IPS-18c (cell line): ENCODE measurements around the gene XPOT.

Experiments
- H3K4me3 ChIP-seq: 2 replicates; pipeline ENCODE4 v1.7.0; 2013; ENCODE audit warnings: low read depth, mild to moderate bottlenecking, low read length, moderate library complexity; ENCODE audit not compliant: insufficient read depth
- H3K9me3 ChIP-seq: one replicate; pipeline ENCODE4 v1.6.1; 2013; ENCODE audit warnings: mild to moderate bottlenecking, low read length, moderate library complexity; ENCODE audit not compliant: control insufficient read depth, insufficient read depth

The XPOT gene

GRCh38 chr12:64491718-64492117 lies 87.5 kb downstream of the XPOT start:
- Histone ChIP-seq H3K4me3 (no peak overlapping the region), H3K9me3 (no peaks in the 10 kb centered on the region)

- H3K9me3 ChIP-seq = no peaks in the 10 kb centered on the region
- H3K4me3 ChIP-seq = no peak overlapping the region
These were observed 89.3 kb downstream of the XPOT start for GRCh38 chr12:64493513-64493912.

GRCh38 chr12:64494998-64495729 lies 91.0 kb downstream of the XPOT start:
- H3K4me3 ChIP-seq = no peak overlapping the region
- H3K9me3 ChIP-seq = no peaks in the 10 kb centered on the region

GRCh38 chr12:64496839-64497400 lies 92.7 kb downstream of the XPOT start:
- Histone ChIP-seq H3K9me3 (no peaks in the 10 kb centered on the region), H3K4me3 (no peak overlapping the region)

- Histone ChIP-seq H3K9me3 (no peaks in the 10 kb centered on the region), H3K4me3 (no peak overlapping the region)
These were observed 93.3 kb downstream of the XPOT start for GRCh38 chr12:64497484-64497883.

GRCh38 chr12:64497903-64498302 lies 93.7 kb downstream of the XPOT start:
- Histone ChIP-seq H3K9me3 (no peaks in the 10 kb centered on the region), H3K4me3 (no peak overlapping the region)

- H3K9me3 ChIP-seq = no peaks in the 10 kb centered on the region
- H3K4me3 ChIP-seq = no peak overlapping the region
These were observed 96.2 kb downstream of the XPOT start for GRCh38 chr12:64500394-64500793.
